ENCODE results near the gene GRID1.

- TF ChIP-seq SIN3A (IDR thresholded peaks at IDR 0.05; ENCODE audit: low read depth) (no peak), CEBPB (IDR thresholded peaks at IDR 0.05; ENCODE audit: low read depth) (no peak), CTCF (IDR thresholded peaks at IDR 0.05 in 2 of 3, conservative IDR thresholded peaks at IDR 0.05 in 1 of 3; ENCODE audit: borderline replicate concordance in 1 of 3, insufficient read depth in 1 of 3, low read depth in 2 of 3, low read length in 2 of 3) (no peak), REST (IDR thresholded peaks at IDR 0.05; ENCODE audit: low read depth) (no peak), POLR2A (IDR thresholded peaks at IDR 0.05; ENCODE audit: borderline replicate concordance, extremely low read depth, insufficient read depth, insufficient read length) (no peak), MAX (IDR thresholded peaks at IDR 0.05) (no peak), EZH2 (IDR thresholded peaks at IDR 0.05) (no peak)
Observed at GRCh38 chr10:86068231-86069054, 298.2 kb downstream of the GRID1 start.

All from HCT116 (cell line).